Astrocyte (in vitro differentiated cells and primary cell): ENCODE results near the gene CD84. TPM values are rescaled to one million over a fixed set of nuclear protein-coding genes. Genes with fewer than 3 reads are reported as not detected.

ENCODE experiments used
- DNase-seq: peaks from one replicate; pipeline ENCODE4 v3.0.0-alpha.2; 2010; ENCODE audit warnings: low read depth
- FAIRE-seq: peaks from 2 replicates; lab custom pipeline; 2011; peaks lifted over from hg19 to GRCh38; lab: Jason Lieb, UNC
- H2AFZ ChIP-seq: 2 replicates; pipeline ENCODE4 v1.6.0; 2012; ENCODE audit warnings: low read depth, low read length, inconsistent platforms
- H3K27ac ChIP-seq: 2 replicates; pipeline ENCODE4 v1.5.1; 2011; ENCODE audit warnings: low read depth, low read length, inconsistent platforms
- H3K27me3 ChIP-seq: 2 replicates; pipeline ENCODE4 v1.6.0; 2011; ENCODE audit warnings: low read length, inconsistent platforms; ENCODE audit not compliant: insufficient read depth
- H3K36me3 ChIP-seq: 2 replicates; pipeline ENCODE4 v1.5.1; 2011; ENCODE audit warnings: low read length, inconsistent platforms; ENCODE audit not compliant: insufficient read depth
- H3K4me1 ChIP-seq: 2 replicates; pipeline ENCODE4 v1.5.1; 2011; ENCODE audit warnings: low read length, inconsistent platforms; ENCODE audit not compliant: insufficient read depth
- H3K4me2 ChIP-seq: 2 replicates; pipeline ENCODE4 v1.6.0; 2012; ENCODE audit warnings: low read length, inconsistent platforms
- H3K4me3 ChIP-seq: 2 replicates; pipeline ENCODE4 v1.5.1; 2011; ENCODE audit warnings: low read depth, mild to moderate bottlenecking, low read length, inconsistent platforms; ENCODE audit not compliant: insufficient read depth
- H3K79me2 ChIP-seq: 2 replicates; pipeline ENCODE4 v1.6.0; 2012; ENCODE audit warnings: mild to moderate bottlenecking, low read length, inconsistent platforms; ENCODE audit not compliant: insufficient read depth
- H3K9ac ChIP-seq: 2 replicates; pipeline ENCODE4 v1.6.0; 2012; ENCODE audit warnings: mild to moderate bottlenecking, low read length, inconsistent platforms
- H3K9me3 ChIP-seq: 2 replicates; pipeline ENCODE4 v1.5.1; 2012; ENCODE audit warnings: low read depth, mild to moderate bottlenecking, low read length, inconsistent platforms; ENCODE audit not compliant: insufficient read depth
- H4K20me1 ChIP-seq: 2 replicates; pipeline ENCODE4 v1.6.0; 2012; ENCODE audit warnings: low read length, inconsistent platforms; ENCODE audit not compliant: insufficient read depth
- H3K27ac Mint-ChIP-seq: one replicate; pipeline ENCODE4 v1.8.0; 2021; ENCODE audit warnings: mild to moderate bottlenecking, mixed read lengths; ENCODE audit not compliant: unreplicated experiment
- H3K27me3 Mint-ChIP-seq: one replicate; pipeline ENCODE4 v1.8.0; 2021; ENCODE audit warnings: low read depth, mixed read lengths; ENCODE audit not compliant: unreplicated experiment
- H3K36me3 Mint-ChIP-seq: one replicate; pipeline ENCODE4 v1.8.0; 2021; ENCODE audit warnings: low read depth, mixed read lengths; ENCODE audit not compliant: unreplicated experiment
- H3K4me1 Mint-ChIP-seq: one replicate; pipeline ENCODE4 v1.8.0; 2021; ENCODE audit warnings: low read depth, mixed read lengths; ENCODE audit not compliant: unreplicated experiment
- H3K4me3 Mint-ChIP-seq: one replicate; pipeline ENCODE4 v1.8.0; 2021; ENCODE audit warnings: mild to moderate bottlenecking, moderate library complexity, mixed read lengths; ENCODE audit not compliant: unreplicated experiment
- H3K9me3 Mint-ChIP-seq: one replicate; pipeline ENCODE4 v1.8.0; 2021; ENCODE audit warnings: mild to moderate bottlenecking, mixed read lengths; ENCODE audit not compliant: unreplicated experiment
- EZH2 ChIP-seq: IDR thresholded peaks from 2 replicates; pipeline ENCODE4 v1.6.1; 2012; ENCODE audit warnings: mild to moderate bottlenecking, low read length, inconsistent platforms; ENCODE audit not compliant: insufficient read depth
- total RNA-seq: library from RNA; stranded (reverse); gene quantifications from 2 replicates; pipeline ENCODE4 v1.2.1, GENCODE V29; 2021
- TF ChIP-seq, protein P1 (sequence below): IDR thresholded peaks from 2 replicates; pipeline ENCODE4 v1.5.1; 2011; ENCODE audit warnings: low read depth, mild to moderate bottlenecking, inconsistent platforms, low read length, moderate library complexity; ENCODE audit not compliant: insufficient read depth

The CD84 gene
- total RNA-seq, 1 donor from 2014 or later, result not detected

DNA sequence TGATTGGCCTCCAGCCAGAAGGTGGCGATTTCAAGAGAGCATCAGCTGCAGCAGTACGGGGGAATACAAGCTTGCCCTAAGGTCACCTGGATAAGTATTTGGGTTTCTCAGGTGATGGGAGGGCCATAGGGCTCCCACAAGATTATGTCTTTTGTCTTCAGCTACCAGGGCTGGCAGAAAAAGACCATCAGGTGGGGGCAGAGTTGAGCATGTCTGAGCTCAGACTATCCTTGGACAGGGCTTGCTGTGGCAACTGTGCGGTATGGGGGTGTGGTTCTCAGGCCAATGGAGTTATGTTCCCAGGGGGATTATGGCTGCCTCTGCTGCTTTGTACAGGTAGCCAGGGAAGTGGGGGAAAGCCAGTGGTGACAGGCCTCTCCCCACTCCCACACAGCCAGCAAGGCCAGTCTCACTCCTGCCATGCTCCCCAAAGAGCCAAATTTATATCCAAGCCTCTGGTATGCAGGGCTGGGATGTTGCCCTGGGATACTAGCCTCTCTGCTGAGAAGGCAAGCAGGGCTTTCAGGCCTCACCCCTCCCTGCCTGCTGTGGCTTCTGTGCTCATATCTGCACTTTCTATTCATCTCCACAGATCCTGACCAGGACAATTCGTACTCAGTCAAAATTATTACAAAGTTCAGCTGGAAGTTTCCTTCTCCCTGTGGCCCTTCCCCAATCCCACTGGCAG lies 26.6 kb upstream of the CD84 start:
- Histone ChIP-seq H3K79me2 (no peaks in the 10 kb centered on the region), H3K36me3 (no peaks in the 10 kb centered on the region), H3K27ac (no peak overlapping the region), H3K4me3 (no peak overlapping the region), H4K20me1 (no peaks in the 10 kb centered on the region), H3K4me2 (no peak overlapping the region), H3K27me3 (peaks cover 18% of the 10 kb centered on the region), H2AFZ (no peak overlapping the region), H3K4me1 (no peaks in the 10 kb centered on the region), H3K9me3 (no peaks in the 10 kb centered on the region), H3K9ac (no peak overlapping the region)
- DNase-seq, result no peak
- Mint-ChIP-seq H3K27me3 (peaks cover 18% of the 10 kb centered on the region), H3K27ac (peak overlapping the region; percentile 16), H3K4me1 (peaks cover 9% of the 10 kb centered on the region), H3K36me3 (no peaks in the 10 kb centered on the region), H3K9me3 (peaks cover 9% of the 10 kb centered on the region), H3K4me3 (no peak overlapping the region)
- FAIRE-seq, result no peak
- TF ChIP-seq, protein P1, sequence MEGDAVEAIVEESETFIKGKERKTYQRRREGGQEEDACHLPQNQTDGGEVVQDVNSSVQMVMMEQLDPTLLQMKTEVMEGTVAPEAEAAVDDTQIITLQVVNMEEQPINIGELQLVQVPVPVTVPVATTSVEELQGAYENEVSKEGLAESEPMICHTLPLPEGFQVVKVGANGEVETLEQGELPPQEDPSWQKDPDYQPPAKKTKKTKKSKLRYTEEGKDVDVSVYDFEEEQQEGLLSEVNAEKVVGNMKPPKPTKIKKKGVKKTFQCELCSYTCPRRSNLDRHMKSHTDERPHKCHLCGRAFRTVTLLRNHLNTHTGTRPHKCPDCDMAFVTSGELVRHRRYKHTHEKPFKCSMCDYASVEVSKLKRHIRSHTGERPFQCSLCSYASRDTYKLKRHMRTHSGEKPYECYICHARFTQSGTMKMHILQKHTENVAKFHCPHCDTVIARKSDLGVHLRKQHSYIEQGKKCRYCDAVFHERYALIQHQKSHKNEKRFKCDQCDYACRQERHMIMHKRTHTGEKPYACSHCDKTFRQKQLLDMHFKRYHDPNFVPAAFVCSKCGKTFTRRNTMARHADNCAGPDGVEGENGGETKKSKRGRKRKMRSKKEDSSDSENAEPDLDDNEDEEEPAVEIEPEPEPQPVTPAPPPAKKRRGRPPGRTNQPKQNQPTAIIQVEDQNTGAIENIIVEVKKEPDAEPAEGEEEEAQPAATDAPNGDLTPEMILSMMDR, result no peak
- TF ChIP-seq EZH2, result no peak

DNA sequence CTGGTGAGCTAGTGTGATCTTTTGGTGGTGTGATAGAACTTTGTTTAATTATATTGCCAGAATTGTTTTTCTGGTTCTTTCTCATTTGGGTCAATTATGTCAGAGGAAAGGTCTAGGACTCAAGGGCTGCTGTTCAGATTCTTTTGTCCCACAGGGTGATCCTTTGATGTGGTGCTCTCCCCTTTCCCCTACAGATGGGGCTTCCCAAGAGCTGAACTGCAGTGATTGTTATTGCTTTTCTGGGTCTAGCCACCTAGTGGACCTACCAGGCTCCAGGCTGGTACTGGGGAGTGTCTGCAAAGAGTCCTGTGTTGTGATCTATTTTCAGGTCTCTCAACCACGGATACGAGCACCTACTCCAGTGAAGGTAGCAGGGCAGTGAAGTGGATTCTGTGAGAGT lies 25.9 kb upstream of the CD84 start:
- Mint-ChIP-seq H3K36me3 (no peaks in the 10 kb centered on the region), H3K9me3 (peaks cover 12% of the 10 kb centered on the region), H3K4me1 (peaks cover 9% of the 10 kb centered on the region), H3K27me3 (peaks cover 17% of the 10 kb centered on the region), H3K4me3 (no peak overlapping the region), H3K27ac (no peak overlapping the region)
- Histone ChIP-seq H4K20me1 (no peaks in the 10 kb centered on the region), H3K36me3 (no peaks in the 10 kb centered on the region), H3K27me3 (peaks cover 13% of the 10 kb centered on the region), H3K27ac (no peak overlapping the region), H3K9ac (no peak overlapping the region), H3K4me3 (no peak overlapping the region), H3K4me2 (no peak overlapping the region), H3K79me2 (no peaks in the 10 kb centered on the region), H3K4me1 (no peaks in the 10 kb centered on the region), H2AFZ (no peak overlapping the region), H3K9me3 (no peaks in the 10 kb centered on the region)
- TF ChIP-seq EZH2, result no peak
- TF ChIP-seq, protein P1, result no peak
- no peak for DNase-seq
- FAIRE-seq, result no peak

DNA sequence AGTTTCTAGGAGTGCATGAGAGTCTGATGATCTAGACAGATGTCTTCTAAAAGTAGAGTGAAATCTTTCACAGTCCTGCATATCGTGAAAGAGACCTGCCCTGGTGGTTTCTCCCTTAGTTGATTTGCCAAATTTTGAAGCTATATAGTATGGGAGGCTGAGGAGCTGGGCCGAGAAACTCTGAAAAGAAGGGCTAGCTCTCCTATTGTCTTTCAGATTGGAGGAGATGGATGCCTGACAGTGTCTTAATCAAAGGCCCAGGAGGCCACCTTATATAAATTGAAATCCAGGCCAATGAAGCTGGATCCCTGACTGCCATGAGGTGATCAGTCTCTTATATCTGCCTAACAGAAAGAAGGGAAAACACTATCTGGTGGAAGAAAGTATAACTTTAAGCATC lies 18.4 kb upstream of the CD84 start:
- H3K9ac ChIP-seq, result no peak overlapping the region

More for the DNA sequence above, 18.4 kb upstream of the CD84 start:
- no peak for FAIRE-seq
- Histone ChIP-seq H3K9me3 (no peaks in the 10 kb centered on the region), H3K4me3 (no peak overlapping the region), H3K27me3 (no peaks in the 10 kb centered on the region), H3K27ac (no peak overlapping the region), H2AFZ (no peak overlapping the region), H3K4me2 (no peak overlapping the region), H3K79me2 (no peaks in the 10 kb centered on the region), H4K20me1 (no peaks in the 10 kb centered on the region), H3K36me3 (no peaks in the 10 kb centered on the region), H3K4me1 (no peaks in the 10 kb centered on the region)
- TF ChIP-seq, protein P1, result no peak
- TF ChIP-seq EZH2, result no peak
- H3K27ac Mint-ChIP-seq, result no peak overlapping the region
- H3K27me3 Mint-ChIP-seq, result peaks cover 13% of the 10 kb centered on the region
- no peaks in the 10 kb centered on the region for H3K36me3 Mint-ChIP-seq
- H3K4me1 Mint-ChIP-seq, result no peaks in the 10 kb centered on the region
- no peak overlapping the region for H3K4me3 Mint-ChIP-seq
- DNase-seq, result no peak
- H3K9me3 Mint-ChIP-seq, result peaks cover 24% of the 10 kb centered on the region
